Measurements from ENCODE around the gene PERCC1.

DNA sequence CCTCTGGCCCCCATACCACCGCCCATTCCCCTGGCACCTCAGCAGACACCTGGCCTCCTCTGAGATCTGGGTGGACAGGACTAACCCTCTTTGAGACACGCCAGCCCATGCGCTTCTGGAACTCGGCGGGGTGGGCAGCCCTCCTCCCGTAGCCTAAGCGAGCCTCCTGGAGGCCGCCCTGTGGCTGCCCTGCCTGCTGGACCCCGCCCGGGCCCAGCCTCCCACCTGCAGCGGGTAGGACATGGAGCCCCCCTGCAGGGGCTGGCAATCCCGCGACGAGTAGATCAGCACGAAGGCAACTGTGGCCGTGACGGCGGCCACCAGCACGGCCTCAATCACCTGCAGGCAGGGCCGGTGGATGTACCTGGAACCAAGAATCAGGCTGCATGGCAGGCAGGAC, 21.7 kb downstream of the PERCC1 start:
- no peak for TF ChIP-seq SP1 (CRISPR knock-in tag; conservative IDR thresholded peaks at IDR 0.05)
- TF ChIP-seq HMGA2 (CRISPR knock-in tag; IDR thresholded peaks at IDR 0.05): no peak
- no peak for TF ChIP-seq NFYB (CRISPR knock-in tag; conservative IDR thresholded peaks at IDR 0.05; ENCODE audit: low read depth)
